GM21576 (cell line): ENCODE results near the gene DSC2.

Experiments used
- ATAC-seq: cut with Tn5 transposase; IDR thresholded peaks from one replicate; pipeline ENCODE4 v1.9.1; 2021; ENCODE audit warnings: mild to moderate bottlenecking, moderate library complexity; ENCODE audit not compliant: unreplicated experiment

The DSC2 gene

GRCh38 chr18:31099450-31100230 lies 2.6 kb downstream of the DSC2 start:
- no peak for ATAC-seq

- no peak for ATAC-seq
Measured at GRCh38 chr18:31098878-31099277, 3.3 kb downstream of the DSC2 start.

- ATAC-seq, result no peak
Measured at GRCh38 chr18:31097666-31098065, 4.6 kb downstream of the DSC2 start.

- no peak for ATAC-seq
Measured at GRCh38 chr18:31093880-31094279, 8.3 kb downstream of the DSC2 start.

GRCh38 chr18:31093294-31093693 lies 8.9 kb downstream of the DSC2 start:
- no peak for ATAC-seq

GRCh38 chr18:31091350-31091749 lies 10.9 kb downstream of the DSC2 start:
- ATAC-seq, result no peak

GRCh38 chr18:31088532-31088931 lies 13.7 kb downstream of the DSC2 start:
- ATAC-seq, result no peak

- no peak for ATAC-seq
Measured at GRCh38 chr18:31079973-31080372, 22.2 kb downstream of the DSC2 start.

GRCh38 chr18:31077878-31078277 lies 24.3 kb downstream of the DSC2 start:
- ATAC-seq, result no peak

GRCh38 chr18:31072175-31072574 lies 30.0 kb downstream of the DSC2 start:
- no peak for ATAC-seq

- no peak for ATAC-seq
Measured at GRCh38 chr18:31070206-31070605, 32.0 kb downstream of the DSC2 start.

- ATAC-seq, result no peak
Measured at GRCh38 chr18:31066266-31066665, 36.0 kb downstream of the DSC2 start.

GRCh38 chr18:31065036-31065773 lies 37.0 kb downstream of the DSC2 start:
- no peak for ATAC-seq

GRCh38 chr18:31064130-31064529 lies 38.1 kb downstream of the DSC2 start:
- no peak for ATAC-seq

- no peak for ATAC-seq
Measured at GRCh38 chr18:31061945-31062344, 40.3 kb downstream of the DSC2 start.

GRCh38 chr18:31058897-31059296 lies 43.3 kb downstream of the DSC2 start:
- no peak for ATAC-seq

- no peak for ATAC-seq
Measured at GRCh38 chr18:31057917-31058316, 44.3 kb downstream of the DSC2 start.

- ATAC-seq, result no peak
Measured at GRCh38 chr18:31057051-31057450, 45.2 kb downstream of the DSC2 start.

GRCh38 chr18:31056296-31056695 lies 45.9 kb downstream of the DSC2 start:
- no peak for ATAC-seq

- ATAC-seq, result no peak
Measured at GRCh38 chr18:31050635-31051034, 51.6 kb downstream of the DSC2 start.

GRCh38 chr18:31049189-31049588 lies 53.0 kb downstream of the DSC2 start:
- ATAC-seq, result no peak

GRCh38 chr18:31048216-31048615 lies 54.0 kb downstream of the DSC2 start:
- ATAC-seq, result no peak
